Activated CD4-positive, alpha-beta T cell treated with anti-CD3 and anti-CD28 coated beads, Interleukin-2, Interleukin-4, amounts not matched to agents 100 ng/mL and 50 ng/mL, durations not matched to agents 16 hours and 8 hours (primary cell): Measurements from ENCODE around the gene PTPRN2.
"Not testable (repeated sequence)": the region's sequence is repeated elsewhere in the genome, so short reads cannot be mapped to it uniquely, and the experiment has no call there.

Experiments
- DNase-seq: peaks from one replicate; pipeline ENCODE4 v3.0.0-alpha.2; 2020; ENCODE audit warnings: low spot score

PTPRN2 gene

DNA sequence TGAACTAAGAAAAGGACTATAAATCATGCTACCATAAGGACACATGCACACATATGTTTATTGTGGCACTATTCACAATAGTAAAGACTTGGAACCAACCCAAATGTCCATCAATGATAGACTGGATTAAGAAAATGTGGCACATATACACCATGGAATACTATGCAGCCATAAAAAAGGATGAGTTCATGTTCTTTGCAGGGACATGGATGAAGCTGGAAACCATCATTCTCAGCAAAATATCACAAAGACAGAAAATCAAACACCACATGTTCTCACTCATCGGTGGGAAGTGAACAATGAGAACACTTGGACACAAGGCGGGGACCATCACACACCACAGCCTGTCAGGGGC lies 922.0 kb downstream of the PTPRN2 start:
- DNase-seq, result not testable (repeated sequence)

GRCh38 chr7:157664871-157665633 lies 922.6 kb downstream of the PTPRN2 start:
- no peak for DNase-seq

GRCh38 chr7:157664034-157664433 lies 923.6 kb downstream of the PTPRN2 start:
- no peak for DNase-seq

GRCh38 chr7:157662981-157663716 lies 924.5 kb downstream of the PTPRN2 start:
- no peak for DNase-seq

GRCh38 chr7:157662110-157662791 lies 925.4 kb downstream of the PTPRN2 start:
- DNase-seq, result no peak

DNA sequence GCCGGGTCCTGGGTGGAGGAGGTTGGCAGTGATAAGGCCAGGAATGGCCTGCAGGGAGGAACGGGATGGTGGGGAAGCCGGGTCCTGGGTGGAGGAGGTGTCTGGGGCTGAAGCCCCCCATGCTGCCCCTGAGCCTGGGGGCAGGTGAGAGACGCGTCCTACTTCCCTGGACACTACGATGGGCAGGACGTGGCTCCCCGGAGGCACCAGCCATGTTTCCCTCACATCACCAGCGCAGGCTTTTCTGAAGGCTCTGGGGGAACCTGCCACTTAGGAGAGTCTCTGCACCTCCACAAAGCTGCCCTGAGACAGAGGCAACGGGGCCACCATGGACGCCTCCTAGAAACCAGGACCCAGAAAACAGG lies 926.0 kb downstream of the PTPRN2 start:
- no peak for DNase-seq

- no peak for DNase-seq
Measured at GRCh38 chr7:157660971-157661610, 926.5 kb downstream of the PTPRN2 start.

GRCh38 chr7:157658851-157659412 lies 928.7 kb downstream of the PTPRN2 start:
- DNase-seq, result no peak

DNA sequence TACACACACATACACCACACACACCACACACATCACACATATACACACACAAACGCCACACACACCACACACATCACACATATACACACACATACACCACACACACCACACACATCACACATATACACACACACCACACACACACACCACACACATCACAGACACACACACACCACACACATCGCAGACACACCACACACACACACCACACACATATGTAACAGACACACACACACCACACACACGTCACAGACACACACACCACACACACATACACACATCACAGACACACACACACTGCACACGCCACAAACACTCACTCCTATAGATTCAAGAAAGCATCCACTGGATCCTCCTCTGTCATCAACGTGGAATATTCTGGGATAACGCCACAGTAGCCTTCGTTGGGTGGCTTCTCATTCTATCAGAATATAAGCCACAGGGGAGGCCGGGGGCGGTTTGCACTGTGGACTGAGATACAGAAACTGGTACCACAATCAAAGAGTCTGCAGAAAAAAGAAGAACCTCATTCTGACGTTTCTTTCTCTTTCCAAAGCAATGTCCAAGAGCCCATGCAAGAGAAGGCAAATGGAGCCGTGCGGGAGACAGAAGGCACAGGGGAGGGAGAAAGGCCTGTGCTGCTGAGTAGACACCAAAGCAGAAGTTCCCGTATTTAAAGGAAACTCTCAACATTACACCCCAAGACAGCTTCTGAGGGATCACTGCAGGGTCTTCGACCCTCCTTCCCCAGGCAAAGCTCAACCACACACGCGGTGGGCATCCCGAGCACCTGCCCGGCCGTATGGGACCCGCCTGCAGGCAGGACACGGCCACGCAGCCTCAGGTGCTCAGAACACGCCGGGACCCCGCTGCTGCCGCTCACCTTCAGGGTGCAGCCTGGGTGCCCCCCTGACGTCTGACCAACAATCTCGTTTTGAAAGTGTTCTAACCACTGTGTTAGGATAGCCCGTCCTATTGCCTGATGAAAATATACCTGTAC lies 929.6 kb downstream of the PTPRN2 start:
- DNase-seq, result no peak

DNA sequence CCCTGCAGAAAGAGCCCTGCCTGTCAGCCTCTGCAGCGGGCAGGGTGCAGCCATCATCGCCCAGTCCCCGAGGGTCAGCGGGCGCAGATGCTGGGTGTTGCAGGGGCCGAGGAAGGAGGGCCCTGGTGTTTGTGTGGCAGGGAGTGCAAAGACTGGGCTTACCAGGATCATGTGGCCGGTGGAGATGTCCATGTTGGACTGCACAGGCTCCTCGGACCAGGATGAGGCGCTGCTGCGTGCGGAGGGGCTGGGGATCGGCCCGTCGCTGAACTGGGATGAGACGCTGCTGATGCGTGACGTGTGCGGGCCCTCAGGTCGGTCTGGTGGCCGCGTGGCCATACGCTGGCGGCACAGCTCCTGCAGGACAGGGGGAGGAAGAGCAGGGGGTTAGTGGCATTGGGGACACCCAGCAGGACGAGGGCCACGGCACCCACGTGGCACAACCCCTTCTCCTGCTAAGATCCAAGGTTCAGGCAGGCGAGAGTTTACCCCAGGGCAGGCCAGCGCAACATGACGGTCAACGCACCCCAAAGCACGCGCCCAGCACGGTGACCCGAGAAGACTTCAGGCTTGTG lies 931.3 kb downstream of the PTPRN2 start:
- no peak for DNase-seq

DNA sequence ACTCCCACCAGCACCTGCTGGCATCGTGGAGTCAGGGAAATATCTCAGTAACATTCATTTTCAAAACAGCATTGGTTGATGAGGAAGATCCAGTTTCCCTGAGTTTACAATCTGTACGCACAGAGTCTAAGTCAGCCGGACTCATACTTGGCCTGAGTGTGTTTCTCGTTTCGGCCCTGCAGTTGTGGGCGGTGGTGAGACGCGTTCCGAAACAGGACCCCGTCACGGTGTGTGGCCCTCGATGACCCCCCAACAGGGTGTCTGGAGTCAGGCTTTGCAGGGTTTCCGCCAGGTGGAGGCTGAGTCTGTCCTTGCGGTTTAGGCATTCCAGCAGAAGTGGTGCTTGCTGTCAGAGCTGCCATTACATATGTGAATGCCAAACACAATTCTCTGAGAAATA lies 933.3 kb downstream of the PTPRN2 start:
- DNase-seq, result no peak

DNA sequence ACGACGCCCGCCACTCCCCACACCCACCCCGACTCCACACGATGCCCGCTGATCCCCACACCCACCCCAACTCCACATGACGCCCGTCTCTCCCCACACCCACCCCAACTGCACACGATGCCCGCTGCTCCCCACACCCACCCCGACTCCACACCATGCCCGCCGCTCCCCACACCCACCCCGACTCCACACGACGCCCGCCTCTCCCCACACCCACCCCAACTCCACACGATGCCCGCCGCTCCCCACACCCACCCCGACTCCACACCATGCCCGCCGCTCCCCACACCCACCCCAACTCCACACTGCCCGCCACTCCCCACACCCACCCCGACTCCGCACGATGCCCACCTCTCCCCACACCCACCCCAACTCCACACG lies 933.8 kb downstream of the PTPRN2 start:
- no peak for DNase-seq

DNA sequence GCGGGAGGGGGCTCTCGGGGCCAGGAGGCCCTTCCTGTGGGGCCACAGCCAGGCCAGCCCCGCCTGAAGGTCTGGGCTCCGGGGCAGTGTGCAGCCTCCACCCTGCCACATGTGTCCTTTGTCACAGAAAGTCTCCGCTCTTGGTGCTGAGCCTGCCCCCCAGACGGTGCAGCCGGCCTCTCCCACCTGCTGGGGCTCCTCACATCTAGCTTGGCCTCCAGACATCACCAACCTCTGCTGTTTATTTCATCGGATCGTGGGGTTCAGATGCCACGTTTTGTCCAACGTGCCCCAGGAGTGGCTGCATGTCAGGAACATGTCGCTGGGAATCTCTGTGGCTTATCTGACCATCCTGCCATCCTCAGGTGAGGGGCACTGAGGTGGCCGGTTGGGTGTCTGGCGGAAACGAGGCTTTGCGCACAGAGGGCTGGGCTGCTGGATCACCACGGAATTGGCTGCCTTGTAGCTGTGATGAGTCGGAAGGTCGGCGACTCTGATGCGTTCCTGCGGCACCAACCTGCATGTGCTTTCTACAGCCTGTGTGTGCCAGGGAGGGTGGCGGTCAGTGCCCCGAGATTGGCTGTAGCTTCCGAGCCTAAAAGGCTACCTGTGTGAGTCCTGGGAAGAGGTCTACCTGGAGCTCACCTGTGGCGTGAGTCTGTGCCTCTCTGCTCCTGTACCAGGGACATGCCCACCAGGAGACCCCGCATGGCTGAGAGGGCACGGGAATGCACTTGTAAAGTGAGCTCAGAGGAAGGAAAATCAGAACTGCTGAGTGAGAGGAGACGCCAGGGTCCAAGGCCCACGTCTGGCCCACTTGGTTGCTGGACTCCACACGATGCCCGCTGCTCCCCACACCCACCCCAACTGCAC lies 934.4 kb downstream of the PTPRN2 start:
- no peak for DNase-seq

GRCh38 chr7:157652161-157652953 lies 935.3 kb downstream of the PTPRN2 start:
- DNase-seq, result no peak

- DNase-seq, result no peak
Measured at GRCh38 chr7:157651366-157652160, 936.1 kb downstream of the PTPRN2 start.

DNA sequence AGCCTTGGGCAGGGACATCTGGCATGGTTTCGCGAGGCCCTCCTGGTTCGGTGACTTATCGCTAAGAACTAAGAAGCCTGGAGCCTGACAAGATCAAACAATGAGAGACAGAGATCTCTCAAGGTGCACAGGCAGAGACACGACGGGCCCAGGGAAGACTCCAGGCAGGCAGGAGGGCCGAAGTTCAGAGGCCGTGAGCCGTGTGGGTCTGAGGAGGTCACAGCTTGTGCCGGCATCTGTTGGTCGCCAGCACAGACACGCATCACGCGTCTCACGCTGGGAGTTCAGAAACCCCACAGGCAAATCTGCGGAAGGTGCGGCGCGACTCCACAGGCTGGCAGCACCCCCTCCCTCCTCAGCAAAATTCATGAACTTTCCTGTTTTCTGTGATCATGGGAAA lies 936.8 kb downstream of the PTPRN2 start:
- no peak for DNase-seq

- DNase-seq, result no peak
Measured at GRCh38 chr7:157650131-157650631, 937.4 kb downstream of the PTPRN2 start.

- DNase-seq, result no peak
Measured at GRCh38 chr7:157646551-157646950, 941.1 kb downstream of the PTPRN2 start.
